Panc1 (cell line): ENCODE results near the gene GOLGA6C. TPM values are rescaled to one million over a fixed set of nuclear protein-coding genes. Genes with fewer than 3 reads are reported as not detected.
"Not testable (repeated sequence)": the region's sequence is repeated elsewhere in the genome, so short reads cannot be mapped to it uniquely, and the experiment has no call there.

ENCODE experiments used
- ATAC-seq: fragments of 200-7000 bp; cut with Tn5 transposase; 2 replicates; pipeline ENCODE4 v1.9.1; 2020; ENCODE audit warnings: mild to moderate bottlenecking, moderate library complexity
- Bru-seq: library from RNA; stranded (reverse); fragments of 400-500 nt; gene quantifications from one replicate; lab custom pipeline; 2021; lab: Mats Ljungman, UMichigan
- BruChase-seq, 2 experiments: library from RNA; stranded (reverse); fragments of 400-500 nt; gene quantifications; one replicate each; lab custom pipeline; 2021; lab: Mats Ljungman, UMichigan
- BruUV-seq: library from RNA; stranded (reverse); fragments of 400-500 nt; replicated peaks from 2 replicates; lab custom pipeline; 2021; lab: Mats Ljungman, UMichigan
- CTCF ChIA-PET: fragments of 300-600 bp; sonication (Branson Sonifier 250); formaldehyde crosslinking; loops from one replicate; lab custom pipeline; 2022; ENCODE audit warnings: antibody characterized with exemption; lab: Charles Lee
- POLR2A ChIA-PET: fragments of 300-600 bp; sonication (Branson Sonifier 250); formaldehyde crosslinking; loops from one replicate; lab custom pipeline; 2022; ENCODE audit warnings: antibody characterized with exemption; lab: Charles Lee
- DNase-seq: peaks from one replicate; pipeline ENCODE4 v3.0.0-alpha.2; 2010; ENCODE audit warnings: low read depth, low spot score
- H3K27ac ChIP-seq: 2 replicates; pipeline ENCODE4 v1.5.1; 2011; ENCODE audit warnings: mild to moderate bottlenecking, low read length, inconsistent platforms
- H3K27me3 ChIP-seq: fragments of 200-500 bp; sonication (Bioruptor generic); 2 replicates; pipeline ENCODE4 v1.6.0; 2014; ENCODE audit warnings: low read length, inconsistent platforms; ENCODE audit not compliant: control insufficient read depth, insufficient read depth
- H3K36me3 ChIP-seq: fragments of 200-500 bp; sonication (Bioruptor generic); 2 replicates; pipeline ENCODE4 v1.5.1; 2014; ENCODE audit warnings: inconsistent platforms, mild to moderate bottlenecking, low read length, moderate library complexity; ENCODE audit not compliant: control insufficient read depth, insufficient read depth
- H3K4me1 ChIP-seq: 2 replicates; pipeline ENCODE4 v1.5.1; 2011; ENCODE audit warnings: inconsistent platforms, mild to moderate bottlenecking, low read length, moderate library complexity; ENCODE audit not compliant: control insufficient read depth, insufficient read depth
- H3K4me3 ChIP-seq, 2 experiments: 2 replicates each; pipeline ENCODE4 v1.5.1; 2011 to 2012; ENCODE audit warnings: low read depth in 2 of 2, low read length in 2 of 2, mild to moderate bottlenecking in 2 of 2, inconsistent platforms in 1 of 2, moderate library complexity in 1 of 2
- H3K9me3 ChIP-seq: fragments of 200-500 bp; sonication (Bioruptor generic); 2 replicates; pipeline ENCODE4 v1.5.1; 2014; ENCODE audit warnings: low read depth, mild to moderate bottlenecking, inconsistent platforms, low read length, moderate library complexity; ENCODE audit not compliant: control insufficient read depth, insufficient read depth
- CTCF ChIP-seq: fragments of 450-650 bp; IDR thresholded peaks from 2 replicates; pipeline ENCODE4 v1.5.1; 2017; ENCODE audit warnings: mild to moderate bottlenecking
- POLR2AphosphoS5 ChIP-seq: IDR thresholded peaks from 2 replicates; pipeline ENCODE4 v1.6.1; 2012; ENCODE audit warnings: mild to moderate bottlenecking, low read depth, low read length, moderate library complexity
- REST ChIP-seq, 2 experiments: IDR thresholded peaks; 2 replicates each; pipeline ENCODE4 v1.6.1; 2011 to 2012; ENCODE audit warnings: low read depth in 2 of 2, control low read depth in 1 of 2, low read length in 1 of 2, mild to moderate bottlenecking in 1 of 2, moderate library complexity in 1 of 2; ENCODE audit not compliant: insufficient read depth in 1 of 2
- SIN3A ChIP-seq: IDR thresholded peaks from 2 replicates; pipeline ENCODE4 v1.6.1; 2012; ENCODE audit warnings: low read depth, mild to moderate bottlenecking, low read length, moderate library complexity, borderline replicate concordance; ENCODE audit not compliant: insufficient read depth
- TCF7L2 ChIP-seq: IDR thresholded peaks from 2 replicates; pipeline ENCODE4 v1.6.1; 2011; ENCODE audit warnings: mild to moderate bottlenecking, low read depth, low read length, inconsistent platforms
- in situ Hi-C: cut with HindIII; loops from 2 replicates; pipeline ENCODE4 v1.10.0; 2016; ENCODE audit warnings: low sequenced_read_pairs, low pct_unique_long_range_greater_than_20kb
- intact Hi-C: fragments of 100-400 bp; cut with micrococcal nuclease; formaldehyde crosslinking; loops from one replicate; pipeline ENCODE4 v1.10.0; 2022; ENCODE audit not compliant: unreplicated experiment
- long read RNA-seq: library from polyadenylated mRNA; unstranded; transcript quantifications from one replicate; pipeline ENCODE4 v2.0.0, GENCODE V29; 2021; ENCODE audit not compliant: unreplicated experiment
- polyA plus RNA-seq: library from polyadenylated mRNA; unstranded; fragments of >200 nt; gene quantifications from one replicate; pipeline ENCODE4 v1.2.1, GENCODE V29; 2012; ENCODE audit warnings: missing spikeins; ENCODE audit not compliant: insufficient read length
- total RNA-seq: library from RNA; stranded (reverse); gene quantifications from one replicate; pipeline ENCODE4 v1.2.1, GENCODE V29; 2021; ENCODE audit not compliant: unreplicated experiment

Gene GOLGA6C
- total RNA-seq (not detected), Bru-seq, nascent RNA (not detected), BruChase-seq, experiment 1, labeled RNA remaining after a 2-hour chase (percentile 7 among the genes with signal in this experiment), BruChase-seq, experiment 2, labeled RNA remaining after a 6-hour chase (not detected)
- not detected for polyA plus RNA-seq
- long read RNA-seq, result 0 reads

GRCh38 chr15:75258034-75258433 lies at the start of gene GOLGA6C:
GOLGA6C (plus strand) TSS chr15:75258334; CDS start chr15:75258599, 265 bp downstream.
- H3K27ac ChIP-seq, POLR2A ChIA-PET, BruUV-seq, intact Hi-C loops, H3K36me3 ChIP-seq, ATAC-seq, in situ Hi-C loops, H3K27me3 ChIP-seq, DNase-seq, H3K4me1 ChIP-seq, H3K9me3 ChIP-seq, CTCF ChIA-PET, H3K4me3 ChIP-seq: not testable (repeated sequence)

- Histone ChIP-seq H3K4me1 (peaks cover 12% of the 10 kb centered on the region), H3K27ac (no peak overlapping the region), H3K4me3 (no peak overlapping the region), H3K36me3 (no peaks in the 10 kb centered on the region), H3K27me3 (no peaks in the 10 kb centered on the region), H3K9me3 (no peaks in the 10 kb centered on the region)
- no peak for DNase-seq
- no peak for TF ChIP-seq CTCF
- TF ChIP-seq REST (IDR thresholded peaks at IDR 0.05; ENCODE audit: insufficient read depth in 1 of 2, low read depth in 2 of 2, low read length in 1 of 2), result no peak
- no peak for TF ChIP-seq SIN3A
- no peak for TF ChIP-seq POLR2AphosphoS5
- no peak for TF ChIP-seq TCF7L2
- intact Hi-C loops, result no loop called here
- BruUV-seq, result no TSS peak
- ATAC-seq, result no peak
- in situ Hi-C loops, result no loop called here
- CTCF ChIA-PET, result no interaction called here
- POLR2A ChIA-PET, result no interaction called here
Measured at GRCh38 chr15:75208501-75209288, 49.4 kb upstream of the GOLGA6C start.

- Histone ChIP-seq H3K36me3 (no peaks in the 10 kb centered on the region), H3K4me3 (no peak overlapping the region), H3K27ac (no peak overlapping the region), H3K27me3 (no peaks in the 10 kb centered on the region), H3K9me3 (no peaks in the 10 kb centered on the region), H3K4me1 (peaks cover 7% of the 10 kb centered on the region; the same call in 1 of the 2 replicates)
- POLR2A ChIA-PET, result no interaction called here
- ATAC-seq (no peak), DNase-seq (no peak)
- in situ Hi-C loops, result no loop called here
- BruUV-seq, result no TSS peak
- CTCF ChIA-PET, result no interaction called here
- intact Hi-C loops, result no loop called here
- no peak for TF ChIP-seq TCF7L2
- TF ChIP-seq POLR2AphosphoS5, result no peak
- TF ChIP-seq REST (IDR thresholded peaks at IDR 0.05; ENCODE audit: insufficient read depth in 1 of 2, low read depth in 2 of 2, low read length in 1 of 2), result no peak
- no peak for TF ChIP-seq CTCF
- TF ChIP-seq SIN3A, result no peak
Measured at GRCh38 chr15:75209289-75209676, 48.9 kb upstream of the GOLGA6C start.
